ENCODE measurements around the gene OR2H2.

Gene OR2H2

GRCh38 chr6:29564875-29565274 is 20.0 kb upstream of the OR2H2 start:
- H3K4me3 ChIP-seq (replicated peaks; ENCODE audit: low read depth, low read length): no peak overlapping the region
- no peak for DNase-seq (ENCODE audit: low read depth)
- TF ChIP-seq CTCF (IDR thresholded peaks at IDR 0.05; ENCODE audit: low read length, missing control alignments): no peak

GRCh38 chr6:29566856-29567255 is 18.1 kb upstream of the OR2H2 start:
- no peak overlapping the region for H3K4me3 ChIP-seq (replicated peaks; ENCODE audit: low read depth, low read length)
- TF ChIP-seq CTCF (IDR thresholded peaks at IDR 0.05; ENCODE audit: low read length, missing control alignments): no peak
- no peak for DNase-seq (ENCODE audit: low read depth)

GRCh38 chr6:29567541-29567940 is 17.4 kb upstream of the OR2H2 start:
- DNase-seq (ENCODE audit: low read depth): no peak
- TF ChIP-seq CTCF (IDR thresholded peaks at IDR 0.05; ENCODE audit: low read length, missing control alignments): no peak

GRCh38 chr6:29567991-29568390 is 16.9 kb upstream of the OR2H2 start:
- DNase-seq (ENCODE audit: low read depth): no peak
- H3K4me3 ChIP-seq (replicated peaks; ENCODE audit: low read depth, low read length): no peak overlapping the region
- no peak for TF ChIP-seq CTCF (IDR thresholded peaks at IDR 0.05; ENCODE audit: low read length, missing control alignments)

More at GRCh38 chr6:29567541-29567940, 17.4 kb upstream of the OR2H2 start:
- no peak overlapping the region for H3K4me3 ChIP-seq (replicated peaks; ENCODE audit: low read depth, low read length)

- TF ChIP-seq CTCF (IDR thresholded peaks at IDR 0.05; ENCODE audit: low read length, missing control alignments): no peak
- H3K4me3 ChIP-seq (replicated peaks; ENCODE audit: low read depth, low read length): no peak overlapping the region
- no peak for DNase-seq (ENCODE audit: low read depth)
Measured at GRCh38 chr6:29576056-29576455, 8.9 kb upstream of the OR2H2 start.

GRCh38 chr6:29577544-29577943 is 7.4 kb upstream of the OR2H2 start:
- TF ChIP-seq CTCF (IDR thresholded peaks at IDR 0.05; ENCODE audit: low read length, missing control alignments): no peak
- H3K4me3 ChIP-seq (replicated peaks; ENCODE audit: low read depth, low read length): no peak overlapping the region
- DNase-seq (ENCODE audit: low read depth): no peak

- TF ChIP-seq CTCF (IDR thresholded peaks at IDR 0.05; ENCODE audit: low read length, missing control alignments): peak; percentile 95
- peak; percentile 65 for DNase-seq (ENCODE audit: low read depth)
- no peak overlapping the region for H3K4me3 ChIP-seq (replicated peaks; ENCODE audit: low read depth, low read length)
Measured at GRCh38 chr6:29589423-29590048, 4.6 kb downstream of the OR2H2 start.

All from fibroblast of pulmonary artery (primary cell).